GM23248 (cell line): ENCODE measurements around the gene C12orf75. TPM values are rescaled to one million over a fixed set of nuclear protein-coding genes. Genes with fewer than 3 reads are reported as not detected.

Source experiments
- DNase-seq: peaks from one replicate; pipeline ENCODE4 v3.0.0-alpha.2; 2015
- H2AFZ ChIP-seq: fragments of 200-600 bp; sonication (generic); 2 replicates; pipeline ENCODE4 v1.6.1; 2016; ENCODE audit warnings: antibody characterized with exemption
- H3F3A ChIP-seq: fragments of 200-600 bp; sonication (generic); 2 replicates; pipeline ENCODE4 v1.6.1; 2016; ENCODE audit warnings: mild to moderate bottlenecking, antibody characterized with exemption, mixed run types; ENCODE audit not compliant: insufficient read depth
- H3K27ac ChIP-seq: fragments of 200-600 bp; sonication (generic); 2 replicates; pipeline ENCODE4 v1.5.1; 2016; ENCODE audit warnings: mild to moderate bottlenecking
- H3K27me3 ChIP-seq: fragments of 200-600 bp; sonication (generic); replicated peaks from 2 replicates; pipeline ENCODE4 v1.6.1; 2016; ENCODE audit warnings: mild to moderate bottlenecking; ENCODE audit not compliant: insufficient read depth
- H3K36me3 ChIP-seq: fragments of 200-600 bp; sonication (generic); 2 replicates; pipeline ENCODE4 v1.6.1; 2016; ENCODE audit warnings: low read depth, mild to moderate bottlenecking
- H3K4me1 ChIP-seq: fragments of 200-600 bp; sonication (generic); 2 replicates; pipeline ENCODE4 v1.6.1; 2016; ENCODE audit warnings: mild to moderate bottlenecking; ENCODE audit not compliant: insufficient read depth
- H3K4me2 ChIP-seq: fragments of 200-600 bp; sonication (generic); one replicate; pipeline ENCODE4 v1.6.1; 2016; ENCODE audit warnings: mild to moderate bottlenecking; ENCODE audit not compliant: unreplicated experiment
- H3K4me3 ChIP-seq: fragments of 200-600 bp; sonication (generic); 2 replicates; pipeline ENCODE4 v1.5.1; 2016; ENCODE audit warnings: mild to moderate bottlenecking
- H3K79me2 ChIP-seq: fragments of 200-600 bp; sonication (generic); 2 replicates; pipeline ENCODE4 v1.6.1; 2016; ENCODE audit warnings: mild to moderate bottlenecking; ENCODE audit not compliant: insufficient read depth
- H3K9ac ChIP-seq: fragments of 200-600 bp; sonication (generic); 2 replicates; pipeline ENCODE4 v1.6.1; 2016; ENCODE audit warnings: mild to moderate bottlenecking
- H3K9me2 ChIP-seq: fragments of 200-600 bp; sonication (generic); 2 replicates; pipeline ENCODE4 v1.6.1; 2016; ENCODE audit warnings: mixed run types, mild to moderate bottlenecking, moderate library complexity; ENCODE audit not compliant: insufficient read depth
- H3K9me3 ChIP-seq: fragments of 200-600 bp; sonication (generic); one replicate; pipeline ENCODE4 v1.6.1; 2017; ENCODE audit warnings: low read depth
- H4K20me1 ChIP-seq: fragments of 200-600 bp; sonication (generic); 2 replicates; pipeline ENCODE4 v1.6.0; 2016; ENCODE audit not compliant: insufficient read depth
- EZH2 ChIP-seq: fragments of 200-600 bp; sonication (generic); IDR thresholded peaks from 2 replicates; pipeline ENCODE4 v1.6.1; 2018; ENCODE audit warnings: antibody characterized with exemption, mild to moderate bottlenecking; ENCODE audit not compliant: insufficient read depth, poor library complexity, severe bottlenecking
- EZH2phosphoT487 ChIP-seq: fragments of 200-600 bp; sonication (generic); IDR thresholded peaks from 2 replicates; pipeline ENCODE4 v1.6.1; 2018; ENCODE audit warnings: antibody characterized with exemption, moderate library complexity, mild to moderate bottlenecking, low read depth; ENCODE audit not compliant: insufficient read depth
- WGBS, 2 experiments: methylation state at CpG; one replicate each; pipeline ENCODE4 v1.1.6; 2015 to 2017; ENCODE audit warnings: low lambda C conversion rate in 2 of 2, low coverage in 1 of 2; ENCODE audit errors: missing lambda C conversion rate in 2 of 2; 5-methylcytosine and 5-hydroxymethylcytosine counted together
- in situ Hi-C: fragments of 300-500 bp; cut with MboI; formaldehyde crosslinking; loops from 2 replicates; pipeline ENCODE4 v1.15.0; 2020
- polyA plus RNA-seq: library from polyadenylated mRNA; unstranded; fragments of >200 nt; fragmentation: Nextera tagmentation; extraction: Ambion mirVana; gene quantifications from 2 replicates; pipeline ENCODE4 v1.2.1, GENCODE V29; 2016
- total RNA-seq: library from RNA; depleted of rRNA; stranded (reverse); fragments of >200 nt; shearing (Covaris generic); gene quantifications from 2 replicates; pipeline ENCODE4 v1.2.3, GENCODE V29; 2014; rRNA removed

Gene C12orf75
- total RNA-seq (313 and 349 TPM in 2 replicates), polyA plus RNA-seq (590 and 607 TPM in 2 replicates)

DNA sequence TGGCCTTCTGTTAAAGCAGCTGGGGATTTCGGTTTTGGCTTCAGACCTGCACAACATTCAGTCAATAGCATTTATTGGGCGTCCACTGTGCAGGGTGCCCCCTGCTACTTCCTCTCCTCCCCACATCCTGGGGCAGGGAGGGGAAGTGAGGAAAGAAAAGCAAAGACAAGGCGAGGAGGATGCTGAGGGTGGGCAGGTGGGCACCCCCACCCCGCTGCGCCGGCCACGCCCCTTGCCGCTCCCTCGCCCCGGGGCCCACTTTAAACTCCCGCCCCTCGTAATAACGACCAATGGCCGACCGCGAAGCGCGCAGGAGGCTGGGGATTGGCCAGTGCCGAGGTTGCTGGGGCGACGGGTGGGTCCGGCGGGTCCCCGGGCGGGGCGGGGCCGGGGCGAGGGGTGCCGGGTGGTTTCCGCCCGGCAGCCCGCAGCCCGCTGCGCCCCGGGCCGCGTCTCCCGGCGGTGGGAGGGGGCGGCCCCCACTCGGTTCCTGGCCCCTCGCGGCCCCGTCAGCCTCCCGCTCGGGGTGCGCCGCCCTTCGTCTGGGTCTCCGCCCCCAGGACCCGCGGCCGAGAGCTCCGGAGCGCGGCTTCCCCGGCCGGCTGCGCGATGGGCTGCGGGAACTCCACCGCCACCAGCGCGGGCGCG is at the start of gene C12orf75:
Gene C12orf75, plus strand, starts transcription at position 409 of the 648 bp plus-strand sequence. Its CDS starts 201 bp downstream, at position 610.
- peak; percentile 89 for DNase-seq
- peak within 1 kb of the TSS; percentile 74 for H2AFZ ChIP-seq
- peak within 1 kb of the TSS; percentile 95 for H3K4me2 ChIP-seq
- peak within 1 kb of the TSS; percentile 92 for H3K4me3 ChIP-seq
- H3K9ac ChIP-seq, result peak within 1 kb of the TSS; percentile 85
- peaks cover 54% of the 10 kb centered on the region for H3K79me2 ChIP-seq
- 0 out of 2 replicates have a peak, but pooled peaks cover 1% of the 10 kb centered on the region for H4K20me1 ChIP-seq
- H3K27me3 ChIP-seq, result no peaks in the 10 kb centered on the region
- peak within 1 kb of the TSS; percentile 62 for H3K27ac ChIP-seq
- H3K36me3 ChIP-seq, result no peaks in the 10 kb centered on the region
- peaks cover 55% of the 10 kb centered on the region for H3K4me1 ChIP-seq
- no peaks in the 10 kb centered on the region for H3K9me3 ChIP-seq
- WGBS, 2 experiments, result 2 to 5% methylated on average over 2 to 21 of the region's 66 CpGs
- peaks cover 78% of the 10 kb centered on the region for H3F3A ChIP-seq
- TF ChIP-seq EZH2 (no peak), EZH2phosphoT487 (no peak)
- in situ Hi-C loops, result no loop called here
- H3K9me2 ChIP-seq, result no peaks in the 10 kb centered on the region

DNA sequence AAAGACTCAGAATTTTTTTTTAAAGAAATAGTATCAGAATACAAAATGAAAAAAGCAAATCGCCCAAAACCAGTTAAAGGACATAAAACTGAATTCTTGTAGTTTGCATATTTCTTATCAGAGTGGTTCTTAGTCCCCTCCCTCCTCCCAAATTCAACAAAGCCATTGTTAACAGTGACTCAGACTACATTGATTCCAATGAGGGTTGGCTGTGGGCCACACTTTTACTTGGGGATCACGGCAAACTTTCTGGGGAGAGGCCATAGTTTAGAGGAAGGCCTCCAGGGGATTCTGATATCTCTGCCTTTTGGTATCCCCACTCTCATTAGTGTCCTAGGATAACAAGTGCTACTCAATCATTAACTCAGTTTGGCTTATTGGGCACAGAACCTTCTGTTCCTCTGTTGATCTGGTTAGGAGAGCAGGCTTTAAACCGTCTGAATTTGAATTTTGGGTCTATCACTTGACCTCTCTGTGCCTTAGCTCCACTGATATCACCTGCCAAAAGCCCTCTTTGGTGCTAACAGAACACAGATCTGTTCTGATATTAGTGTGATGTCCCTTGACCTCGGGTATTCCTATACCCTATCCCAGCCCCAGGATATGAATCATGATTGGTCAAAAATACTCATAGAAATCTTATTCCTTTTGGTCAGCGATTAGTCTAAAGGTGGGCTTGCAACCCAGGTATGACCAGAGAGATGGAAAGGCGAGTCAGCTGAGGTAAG is 49.4 kb upstream of the C12orf75 start:
- in situ Hi-C loops, result no loop called here
- TF ChIP-seq EZH2phosphoT487 (no peak), EZH2 (no peak)

DNA sequence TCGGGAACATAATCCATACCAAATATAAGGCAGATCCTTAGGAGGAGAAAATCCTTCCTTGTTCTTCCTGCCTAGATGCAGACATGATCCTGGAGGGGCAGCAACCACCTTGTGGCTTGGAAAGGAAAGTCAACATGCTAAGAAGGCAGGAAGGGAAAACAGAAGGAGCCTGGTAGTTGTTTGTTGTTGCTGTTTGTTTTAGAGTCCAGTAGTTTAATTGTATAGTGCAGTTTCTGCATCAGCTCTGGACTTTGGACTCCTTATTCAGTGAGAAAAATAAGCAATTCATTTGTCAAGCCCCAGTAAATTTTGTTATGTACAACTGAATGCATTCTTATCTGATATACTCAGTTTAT is 48.8 kb upstream of the C12orf75 start:
- TF ChIP-seq EZH2, result no peak
- TF ChIP-seq EZH2phosphoT487, result no peak
- Histone ChIP-seq H3K4me3 (no peak overlapping the region), H3K9me2 (no peaks in the 10 kb centered on the region), H3K27ac (no peak overlapping the region), H3K79me2 (no peaks in the 10 kb centered on the region), H4K20me1 (no peaks in the 10 kb centered on the region), H3K9me3 (no peaks in the 10 kb centered on the region), H3K27me3 (no peaks in the 10 kb centered on the region), H3K4me1 (no peaks in the 10 kb centered on the region), H3K4me2 (no peak overlapping the region), H3K9ac (no peak overlapping the region), H3K36me3 (no peaks in the 10 kb centered on the region), H3F3A (no peaks in the 10 kb centered on the region), H2AFZ (no peak overlapping the region)
- in situ Hi-C loops, result no loop called here
- DNase-seq, result no peak
- 93 to 95% methylated on average over 1 of the region's 1 CpG for whole genome bisulfite sequencing, 2 experiments

More for the DNA sequence above, 49.4 kb upstream of the C12orf75 start:
- no peak overlapping the region for H2AFZ ChIP-seq
- H3K27ac ChIP-seq, result no peak overlapping the region
- DNase-seq, result no peak
- no peaks in the 10 kb centered on the region for H3K36me3 ChIP-seq
- H3K27me3 ChIP-seq, result no peaks in the 10 kb centered on the region
- no peak overlapping the region for H3K4me3 ChIP-seq
- no peaks in the 10 kb centered on the region for H3K79me2 ChIP-seq
- no peaks in the 10 kb centered on the region for H3K4me1 ChIP-seq
- no peak overlapping the region for H3K4me2 ChIP-seq
- WGBS, 2 experiments, result 81 to 87% methylated on average over 6 of the region's 6 CpGs
- H3F3A ChIP-seq, result no peaks in the 10 kb centered on the region
- no peaks in the 10 kb centered on the region for H4K20me1 ChIP-seq
- H3K9me3 ChIP-seq, result no peaks in the 10 kb centered on the region
- no peaks in the 10 kb centered on the region for H3K9me2 ChIP-seq
- no peak overlapping the region for H3K9ac ChIP-seq

DNA sequence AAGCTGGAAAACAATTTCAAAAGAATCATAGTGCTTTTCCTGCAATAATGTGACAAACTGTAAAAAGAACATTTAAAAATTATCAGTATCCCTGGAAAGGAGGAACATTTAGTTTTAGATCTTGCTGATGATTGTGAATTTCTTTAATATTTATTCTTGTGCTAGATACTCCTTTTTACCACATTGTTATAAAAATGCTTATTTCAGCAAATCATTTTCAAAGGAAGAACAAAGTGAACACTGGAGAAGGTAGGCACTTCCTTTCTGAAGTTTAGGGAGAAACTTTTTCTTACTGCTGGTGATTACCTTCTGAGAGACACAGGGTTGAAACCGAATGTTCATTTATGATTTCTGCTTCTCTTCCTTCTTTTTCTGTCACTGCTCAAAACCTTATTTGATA is 45.1 kb upstream of the C12orf75 start:
- no peak overlapping the region for H3K4me2 ChIP-seq
- 91 to 100% methylated on average over 1 of the region's 1 CpG for WGBS, 2 experiments
- no peak overlapping the region for H3K27ac ChIP-seq
- DNase-seq, result no peak
- no peaks in the 10 kb centered on the region for H3K9me3 ChIP-seq
- no peak overlapping the region for H2AFZ ChIP-seq
- no peaks in the 10 kb centered on the region for H3K79me2 ChIP-seq
- no peak overlapping the region for H3K9ac ChIP-seq
- H3K4me1 ChIP-seq, result peaks cover 5% of the 10 kb centered on the region; the same call in 1 of the 2 replicates
- H3F3A ChIP-seq, result peaks cover 6% of the 10 kb centered on the region; the same call in 1 of the 2 replicates
- no peak for TF ChIP-seq EZH2
- no peak for TF ChIP-seq EZH2phosphoT487
- in situ Hi-C loops, result no loop called here
- no peaks in the 10 kb centered on the region for H3K27me3 ChIP-seq
- H3K4me3 ChIP-seq, result no peak overlapping the region
- no peaks in the 10 kb centered on the region for H4K20me1 ChIP-seq
- H3K9me2 ChIP-seq, result no peaks in the 10 kb centered on the region
- no peaks in the 10 kb centered on the region for H3K36me3 ChIP-seq
